HG02970 (cell line): ENCODE measurements around the gene RPL9.
"Not testable (repeated sequence)": the region's sequence is repeated elsewhere in the genome, so short reads cannot be mapped to it uniquely, and the experiment has no call there.

Source experiments
- ATAC-seq: cut with Tn5 transposase; IDR thresholded peaks from one replicate; pipeline ENCODE4 v1.9.1; 2021; ENCODE audit warnings: mild to moderate bottlenecking, moderate library complexity, moderate number of reproducible peaks; ENCODE audit not compliant: unreplicated experiment, low FRiP score

The RPL9 gene

GRCh38 chr4:39458505-39459300, at the start of gene RPL9, which contains the start of gene LIAS:
TSS of gene RPL9 (minus strand) at chr4:39458922. CDS start at chr4:39458439, 483 bp downstream.
TSS of gene LIAS (plus strand) at chr4:39459056. CDS start at chr4:39459118, 62 bp downstream.
- peak; percentile 86 for ATAC-seq

DNA sequence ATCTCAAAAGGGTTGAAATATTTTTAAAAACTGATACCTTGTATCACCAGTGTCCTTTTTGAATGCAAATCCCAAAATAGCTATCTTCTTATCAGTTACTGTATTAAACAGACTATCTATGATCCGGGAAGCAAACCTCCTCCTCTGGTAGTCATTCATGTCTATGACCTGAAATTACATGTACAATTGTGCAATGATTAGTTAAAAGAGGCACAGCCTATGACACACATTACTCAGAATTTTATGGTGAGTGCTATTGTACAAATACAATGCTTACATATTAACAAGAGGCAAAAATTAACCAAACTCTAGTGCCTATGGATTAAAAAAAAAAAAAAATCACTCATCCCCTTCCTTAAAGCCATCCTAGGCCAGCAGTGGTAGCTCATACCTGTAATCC, 46.9 kb upstream of the RPL9 start:
- ATAC-seq: no peak

GRCh38 chr4:39504538-39504937, 45.8 kb upstream of the RPL9 start:
- no peak for ATAC-seq

DNA sequence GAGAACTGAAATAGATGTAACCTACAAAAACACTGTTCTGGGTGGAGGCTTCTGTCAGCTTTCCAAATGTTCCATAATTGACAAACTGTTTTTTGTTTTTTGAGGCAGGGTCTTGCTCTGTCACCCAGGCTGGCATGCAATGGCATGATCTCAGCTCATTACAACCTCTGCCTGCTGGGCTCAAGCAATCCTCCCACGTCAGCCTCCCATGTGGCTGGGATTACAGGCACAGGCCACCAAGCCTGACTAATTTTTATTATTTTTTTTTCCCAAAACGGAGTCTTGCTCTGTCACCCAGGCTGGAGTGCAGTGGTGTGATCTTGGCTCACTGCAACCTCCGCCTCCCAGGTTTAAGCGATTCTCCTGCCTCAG, 43.9 kb upstream of the RPL9 start:
- not testable (repeated sequence) for ATAC-seq

- ATAC-seq: no peak
Measured at GRCh38 chr4:39502019-39502663, 43.4 kb upstream of the RPL9 start.

DNA sequence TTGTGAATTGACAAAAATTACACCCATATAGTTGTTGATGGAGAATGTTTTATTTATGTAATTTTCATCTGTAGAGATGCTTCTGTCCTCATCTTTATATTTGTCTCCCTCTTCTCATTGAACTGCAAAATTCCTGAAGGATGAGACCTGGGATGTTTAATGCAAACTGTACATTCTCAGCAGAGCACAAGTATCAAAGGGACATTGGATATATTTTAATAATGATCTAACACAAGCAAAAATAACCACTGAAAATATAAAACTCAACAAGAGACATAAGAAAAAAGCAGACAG, 40.0 kb upstream of the RPL9 start:
- no peak for ATAC-seq

DNA sequence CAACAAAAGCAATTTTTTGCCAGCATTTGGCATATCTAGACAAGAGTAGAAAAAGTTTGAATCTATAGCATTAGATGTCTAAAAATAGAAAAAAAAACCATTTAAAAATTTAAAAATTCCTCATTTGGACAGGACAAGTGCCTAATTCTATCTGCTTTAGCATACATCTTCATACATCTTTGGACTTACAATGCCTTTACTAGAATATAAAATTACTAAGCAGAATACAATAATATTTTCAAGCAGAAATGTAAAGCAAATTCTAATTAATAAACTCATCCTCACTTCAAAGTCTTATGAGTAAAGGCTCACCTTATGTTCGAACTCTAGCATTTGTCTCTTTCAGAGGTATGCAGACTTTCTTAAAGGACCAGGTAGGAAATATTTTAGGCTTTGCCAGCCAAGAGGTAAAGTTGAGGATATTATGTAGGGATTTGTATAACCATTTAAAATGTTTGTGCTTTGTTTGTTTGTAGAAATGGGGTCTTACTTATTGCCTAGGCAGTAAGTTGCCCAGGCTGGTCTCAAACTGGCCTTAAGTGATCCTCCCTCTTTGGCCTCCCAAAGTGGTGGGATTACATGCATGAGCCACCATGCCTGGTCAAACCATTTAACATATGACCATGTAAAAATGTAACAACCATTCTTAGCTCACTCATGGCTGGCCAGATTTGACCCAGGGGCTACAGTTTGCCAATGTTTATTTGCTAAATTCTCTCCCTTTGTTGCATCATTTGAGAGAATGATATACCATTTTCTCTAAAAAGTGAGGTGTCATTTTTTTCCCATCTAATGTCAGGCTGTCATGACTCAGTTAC, 39.4 kb upstream of the RPL9 start:
- no peak for ATAC-seq

GRCh38 chr4:39495446-39496213, 36.9 kb upstream of the RPL9 start:
- no peak for ATAC-seq

GRCh38 chr4:39494354-39494753, 35.6 kb upstream of the RPL9 start:
- ATAC-seq: no peak

DNA sequence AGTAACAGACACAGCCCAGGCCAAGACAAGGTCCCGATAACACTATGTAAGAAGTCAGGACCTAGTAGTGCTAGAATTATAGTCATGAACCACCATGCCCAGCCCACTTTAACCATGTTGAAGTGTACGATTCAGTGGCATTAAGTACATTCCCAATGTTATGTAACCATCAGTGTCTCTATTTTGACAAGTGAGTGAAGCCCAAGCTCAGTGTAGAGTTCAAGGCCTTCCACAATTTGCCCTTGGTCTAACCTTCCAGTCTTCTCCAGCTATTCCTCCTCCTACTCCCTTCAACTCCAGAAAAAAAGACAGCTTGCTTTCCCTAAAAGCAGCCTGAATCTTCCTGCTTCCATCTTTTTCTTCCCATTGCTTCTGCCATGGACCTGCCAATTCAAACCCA, 31.6 kb upstream of the RPL9 start:
- no peak for ATAC-seq

GRCh38 chr4:39486221-39486804, 27.6 kb upstream of the RPL9 start:
- no peak for ATAC-seq

DNA sequence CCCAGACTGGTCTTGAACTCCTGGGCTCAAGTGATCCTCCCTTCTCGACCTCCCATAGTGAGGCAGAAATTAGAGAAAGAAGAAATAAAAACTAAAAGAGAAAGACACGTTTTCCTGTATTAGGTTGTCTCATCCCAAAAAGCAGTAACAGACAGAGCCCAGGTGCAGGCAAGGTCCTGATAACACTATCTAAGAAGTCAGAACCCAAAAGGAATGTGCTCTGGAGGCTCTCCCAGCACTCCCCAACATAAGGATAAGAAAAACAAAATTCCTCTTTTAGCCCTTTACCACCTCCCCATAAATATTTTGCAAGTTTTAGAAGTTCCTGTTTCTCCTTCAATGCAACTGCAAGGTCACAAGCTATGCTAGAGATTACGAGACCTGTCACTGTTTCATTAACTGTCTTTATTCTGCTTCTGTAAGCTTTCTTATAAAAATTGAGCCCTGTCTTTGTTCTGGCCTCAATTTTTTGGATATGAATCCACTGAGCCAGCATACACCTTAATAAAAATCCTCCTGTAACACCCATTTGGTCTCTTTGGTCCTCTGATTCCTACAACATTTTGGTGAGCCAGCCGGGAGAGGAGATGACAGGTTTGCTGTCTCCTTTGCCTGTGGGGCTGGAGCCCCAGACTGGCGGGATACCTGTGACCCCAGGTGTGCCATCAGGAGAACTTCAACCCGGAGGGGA, 26.0 kb upstream of the RPL9 start:
- ATAC-seq: no peak

- ATAC-seq: no peak
Measured at GRCh38 chr4:39480902-39481695, 22.4 kb upstream of the RPL9 start.

DNA sequence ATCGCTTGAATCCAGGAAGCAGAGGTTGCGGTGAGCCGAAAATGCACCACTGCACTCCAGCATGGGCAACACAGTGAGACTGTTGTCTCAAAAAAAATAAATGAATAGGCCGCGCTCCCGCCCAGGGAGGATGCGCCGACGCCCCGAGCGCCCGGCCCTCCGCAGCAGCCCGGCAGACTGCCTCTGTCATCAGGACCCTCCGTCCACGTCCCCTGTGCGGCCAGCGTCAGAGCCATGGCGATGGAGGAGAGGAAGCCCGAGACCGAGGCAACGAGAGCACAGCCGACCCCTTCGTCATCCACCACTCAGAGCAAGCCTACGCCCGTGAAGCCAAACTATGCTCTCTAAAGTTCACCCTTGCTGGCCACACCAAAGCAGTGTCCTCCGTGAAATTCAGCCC, 21.5 kb upstream of the RPL9 start:
- no peak for ATAC-seq

- ATAC-seq: no peak
Measured at GRCh38 chr4:39476187-39476895, 17.6 kb upstream of the RPL9 start.

- ATAC-seq: no peak
Measured at GRCh38 chr4:39472396-39472795, 13.7 kb upstream of the RPL9 start.

GRCh38 chr4:39470402-39470801, 11.7 kb upstream of the RPL9 start:
- ATAC-seq: no peak

DNA sequence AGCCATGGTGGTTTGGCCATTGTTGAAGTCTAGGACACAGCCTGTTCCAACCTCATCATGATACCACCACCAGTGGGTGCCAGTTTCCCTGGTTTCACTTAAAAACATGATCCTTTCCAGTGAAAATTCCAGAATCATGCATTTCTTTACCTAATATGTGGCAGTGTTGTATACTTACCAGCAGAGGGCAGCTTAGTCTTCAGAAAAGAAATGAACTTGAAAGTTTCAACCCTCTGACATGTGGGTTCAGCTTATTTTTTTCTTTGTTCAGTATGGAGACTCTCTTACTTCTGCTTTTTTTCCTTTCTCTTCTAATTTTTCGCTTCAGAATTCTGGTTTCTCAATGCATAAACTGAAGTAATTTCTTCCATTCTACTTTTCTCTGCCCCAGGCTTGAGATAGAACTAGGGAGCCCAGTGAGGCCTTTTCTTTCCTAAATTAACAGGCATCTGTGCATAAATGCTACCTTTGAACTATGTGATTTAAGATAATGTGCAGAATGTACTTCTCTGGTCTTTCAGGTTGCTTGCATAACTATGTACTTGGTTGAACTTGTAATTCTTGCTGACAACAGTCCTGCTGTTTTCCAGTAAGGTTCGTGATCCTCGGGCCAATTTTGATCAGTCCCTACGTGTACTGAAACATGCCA, 10.8 kb upstream of the RPL9 start:
- peak; percentile 67 for ATAC-seq
